Suppressor macrophage (primary cell): ENCODE data around the gene NAV2.
"Not testable (repeated sequence)": the region's sequence is repeated elsewhere in the genome, so short reads cannot be mapped to it uniquely, and the experiment has no call there.

Experiments
- DNase-seq, 4 experiments: peaks; one replicate each; pipeline ENCODE4 v3.0.0-alpha.2; 2020 to 2022

NAV2 gene

DNA sequence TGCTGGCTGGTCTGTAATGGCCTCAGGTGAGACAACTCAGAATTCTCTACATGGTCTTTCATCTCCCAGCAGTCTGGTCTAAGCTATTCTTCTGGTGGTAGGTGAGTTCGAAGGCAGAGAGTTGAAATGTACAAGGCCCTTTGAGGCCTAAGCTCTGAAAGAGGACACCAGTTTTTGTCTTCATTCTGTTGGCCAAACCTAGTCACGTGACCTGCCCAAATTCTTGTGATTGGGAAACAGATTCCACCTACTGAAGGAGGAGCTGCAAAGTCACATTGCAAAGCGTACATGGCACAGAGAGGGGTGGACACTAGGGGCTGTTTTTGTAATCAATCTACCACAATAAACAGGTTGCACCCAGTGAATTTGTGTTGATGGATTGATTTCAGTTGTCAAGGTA is 193.5 kb downstream of the NAV2 start:
- DNase-seq, result no peak

DNA sequence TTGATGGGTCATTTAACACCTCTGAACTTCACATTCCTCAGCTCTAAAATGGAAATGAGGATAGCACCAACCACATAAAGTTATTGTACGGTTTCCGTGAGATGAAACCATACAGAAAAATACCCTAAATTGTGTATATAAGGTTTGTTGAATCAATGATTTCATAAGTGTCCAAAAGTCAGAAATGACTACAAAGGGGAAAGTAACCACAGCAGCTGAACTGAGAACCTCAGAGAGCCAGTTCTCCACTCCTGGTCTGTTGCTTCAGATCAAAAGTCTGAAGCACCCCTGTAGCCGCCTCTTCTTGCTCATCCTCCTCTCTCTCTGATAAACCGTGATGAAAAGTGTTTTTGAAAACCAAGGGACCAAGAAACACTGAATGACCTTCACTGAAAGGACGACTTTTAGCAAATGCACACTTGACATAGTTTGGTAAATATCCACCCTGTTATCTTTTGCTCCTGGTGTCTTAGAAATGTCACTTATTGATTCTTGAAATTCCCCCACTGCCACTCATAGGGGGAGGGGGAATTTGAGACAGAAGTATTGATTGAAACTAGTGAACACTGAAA is 194.5 kb downstream of the NAV2 start:
- DNase-seq, result no peak

DNA sequence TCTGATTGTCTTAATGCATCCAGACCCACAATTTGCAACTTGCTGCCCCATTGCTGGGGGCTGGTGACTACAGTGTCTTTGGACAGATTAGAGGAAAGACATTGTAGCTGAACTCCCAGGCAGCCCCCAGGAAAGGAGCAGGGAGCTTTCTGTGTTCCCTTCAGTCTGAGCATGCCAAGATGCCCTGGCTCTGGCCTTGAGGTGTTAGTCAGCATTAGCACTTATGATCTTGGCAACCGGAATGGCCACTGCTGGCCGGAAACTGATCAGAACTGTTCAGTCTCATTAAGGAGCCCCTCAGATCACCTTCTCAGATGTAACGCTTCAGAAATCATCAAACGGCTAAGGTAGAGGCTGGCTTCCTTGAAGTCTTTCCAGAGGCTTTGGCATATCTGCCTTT is 195.2 kb downstream of the NAV2 start:
- no peak for DNase-seq

DNA sequence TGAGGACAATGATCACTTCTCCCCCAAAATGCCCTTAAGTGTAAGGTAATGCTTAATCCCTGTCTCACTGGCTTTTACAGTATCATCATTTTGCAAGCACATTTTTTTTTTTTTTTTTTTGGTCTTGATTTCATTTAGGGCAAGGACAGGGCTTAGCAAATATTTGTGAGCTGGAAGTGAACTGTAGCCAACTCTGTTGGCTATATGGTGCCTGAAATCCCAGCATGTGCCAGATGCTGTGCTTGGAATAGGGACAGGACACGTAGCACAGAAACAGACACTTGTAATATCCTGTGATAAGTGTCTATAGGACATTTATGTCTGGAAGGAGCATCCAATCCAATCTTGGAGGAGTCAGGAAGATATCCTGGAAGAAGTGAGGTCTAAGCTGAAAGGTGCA is 198.3 kb downstream of the NAV2 start:
- DNase-seq, result no peak

DNA sequence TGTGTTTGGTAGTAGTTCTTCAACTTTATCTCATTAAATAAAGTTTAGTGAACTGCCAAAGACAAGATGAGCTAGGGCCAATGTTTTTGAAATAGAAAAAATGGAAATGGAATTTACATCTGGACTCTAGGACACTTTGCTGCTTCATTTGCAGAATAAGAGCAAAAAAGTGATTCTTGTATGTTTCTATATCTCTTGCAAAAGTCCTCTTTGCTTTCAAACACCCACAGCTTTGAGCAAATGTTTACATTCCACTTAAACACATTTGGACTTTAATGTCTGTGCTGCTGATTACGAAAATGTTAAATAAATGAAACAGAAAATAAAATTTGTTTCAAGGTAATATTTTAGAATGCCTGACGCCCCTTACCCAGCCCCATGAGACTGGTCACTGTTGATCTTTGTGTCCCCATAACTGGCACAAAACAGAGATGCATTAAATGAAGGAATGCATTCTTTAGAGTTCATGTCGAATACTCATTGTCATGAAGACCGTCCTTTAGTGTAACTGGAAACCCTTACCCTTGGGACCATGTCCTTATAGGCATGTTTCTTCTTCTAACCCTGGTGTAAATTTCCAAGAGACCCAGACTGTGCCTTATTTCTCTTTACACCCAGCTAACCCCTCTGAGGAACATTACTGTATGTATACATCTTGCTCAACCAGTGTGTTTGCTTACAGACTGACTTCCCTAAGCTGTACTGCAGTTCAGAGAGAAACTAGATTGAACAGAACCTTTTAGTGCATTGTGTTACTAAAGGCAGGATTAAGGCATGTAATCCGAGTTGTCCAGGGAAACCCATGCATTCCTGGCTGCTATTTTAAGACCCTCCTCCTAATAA is 199.7 kb downstream of the NAV2 start:
- DNase-seq, result peak in 1 of 4 experiments; percentile 2

DNA sequence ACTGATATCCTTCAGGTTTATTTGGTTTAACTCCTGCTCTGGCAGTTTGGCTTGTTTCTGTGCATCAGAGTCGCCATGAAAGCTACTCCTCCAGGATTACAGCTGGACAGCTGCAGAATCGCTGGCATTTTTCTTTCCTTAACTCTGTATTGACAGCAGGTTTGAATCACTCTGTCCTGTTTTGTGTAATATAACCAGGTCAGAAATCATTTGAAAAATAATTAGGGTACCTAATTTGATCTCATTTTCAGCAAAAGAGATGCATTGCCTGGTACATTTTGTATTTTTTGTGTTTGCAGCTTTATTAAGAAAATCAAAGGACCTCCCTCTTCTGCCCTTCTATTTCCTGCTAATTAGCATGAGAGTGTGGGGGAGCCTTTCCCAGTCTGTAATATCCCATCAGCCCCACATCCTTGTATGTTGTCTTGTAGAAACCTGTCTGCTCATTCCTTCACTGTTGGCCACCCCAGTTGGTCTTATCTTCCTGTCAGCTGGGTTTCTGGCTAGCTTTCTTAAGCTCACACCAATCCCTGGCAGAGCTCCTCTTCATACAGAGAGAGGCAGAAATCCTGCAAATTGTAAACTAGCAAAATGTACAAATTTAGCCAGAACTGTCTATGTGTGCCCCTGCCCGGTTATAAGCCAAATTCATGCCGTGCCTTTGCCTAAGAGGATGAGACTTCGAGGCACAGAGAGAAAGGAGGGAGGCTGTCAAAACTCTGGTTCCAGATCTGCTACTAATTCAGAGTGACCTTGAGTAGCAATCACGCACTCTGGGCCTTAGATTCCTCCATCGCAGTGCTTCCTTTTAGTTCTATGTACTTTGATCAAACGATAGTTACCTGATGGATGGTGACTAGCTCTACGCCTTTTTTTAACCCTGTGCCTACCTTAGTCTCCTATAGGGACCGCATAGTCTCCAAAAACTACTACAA is 200.6 kb downstream of the NAV2 start:
- DNase-seq, result no peak

DNA sequence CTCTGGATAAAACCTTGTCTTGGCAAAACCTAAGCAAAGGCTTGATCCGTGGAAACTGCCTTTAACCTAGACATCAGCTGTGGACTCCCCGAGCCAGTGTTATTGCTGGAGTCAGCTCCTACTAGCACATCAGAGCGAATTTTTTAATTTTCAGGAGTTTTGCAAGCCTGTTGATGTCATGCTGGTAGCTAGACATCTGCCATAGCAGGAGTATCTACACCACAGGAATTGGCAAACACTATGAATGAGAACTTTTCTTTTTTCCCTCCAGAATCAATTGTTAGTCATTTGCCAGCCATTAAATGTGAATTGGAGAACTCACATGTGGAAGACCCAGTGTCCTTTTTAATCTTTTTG is 201.2 kb downstream of the NAV2 start:
- DNase-seq, result no peak

DNA sequence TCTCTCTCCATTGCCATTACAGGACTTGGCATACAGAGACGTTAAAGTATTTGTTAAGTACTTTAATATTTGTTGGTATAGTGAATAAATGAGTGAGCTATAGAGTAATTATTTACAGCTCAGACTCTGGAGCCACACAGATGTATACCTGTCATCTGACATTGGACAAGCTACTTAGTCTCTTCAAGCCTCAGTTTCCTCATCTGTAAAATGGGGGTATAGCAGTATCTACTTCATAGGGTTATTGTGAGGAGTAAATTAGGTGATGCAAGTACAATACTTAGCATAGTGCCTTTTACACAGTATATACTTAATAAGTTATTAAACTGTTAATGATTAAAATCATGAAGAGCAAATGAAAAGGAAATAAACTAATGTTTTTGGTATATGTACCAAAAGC is 203.2 kb downstream of the NAV2 start:
- no peak for DNase-seq

DNA sequence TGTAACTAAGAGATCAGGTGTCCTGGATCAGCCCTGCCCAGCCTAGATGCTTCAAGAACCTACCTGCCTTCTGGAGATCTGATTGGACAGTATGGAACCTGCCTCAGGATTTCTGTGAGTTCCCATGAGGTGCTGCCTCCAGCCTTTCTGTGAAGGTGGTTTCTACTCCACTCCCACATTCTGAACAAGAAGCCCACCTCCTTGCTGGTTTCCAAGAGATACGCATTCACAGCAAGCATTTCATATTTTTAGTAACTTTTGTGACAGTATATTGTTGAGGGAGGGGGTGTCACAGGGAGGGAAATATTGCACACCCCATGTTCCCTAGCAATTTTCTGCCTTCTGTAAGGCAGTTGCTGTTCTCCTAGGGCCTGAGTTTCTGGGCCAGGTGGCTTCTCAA is 204.4 kb downstream of the NAV2 start:
- DNase-seq, result no peak

DNA sequence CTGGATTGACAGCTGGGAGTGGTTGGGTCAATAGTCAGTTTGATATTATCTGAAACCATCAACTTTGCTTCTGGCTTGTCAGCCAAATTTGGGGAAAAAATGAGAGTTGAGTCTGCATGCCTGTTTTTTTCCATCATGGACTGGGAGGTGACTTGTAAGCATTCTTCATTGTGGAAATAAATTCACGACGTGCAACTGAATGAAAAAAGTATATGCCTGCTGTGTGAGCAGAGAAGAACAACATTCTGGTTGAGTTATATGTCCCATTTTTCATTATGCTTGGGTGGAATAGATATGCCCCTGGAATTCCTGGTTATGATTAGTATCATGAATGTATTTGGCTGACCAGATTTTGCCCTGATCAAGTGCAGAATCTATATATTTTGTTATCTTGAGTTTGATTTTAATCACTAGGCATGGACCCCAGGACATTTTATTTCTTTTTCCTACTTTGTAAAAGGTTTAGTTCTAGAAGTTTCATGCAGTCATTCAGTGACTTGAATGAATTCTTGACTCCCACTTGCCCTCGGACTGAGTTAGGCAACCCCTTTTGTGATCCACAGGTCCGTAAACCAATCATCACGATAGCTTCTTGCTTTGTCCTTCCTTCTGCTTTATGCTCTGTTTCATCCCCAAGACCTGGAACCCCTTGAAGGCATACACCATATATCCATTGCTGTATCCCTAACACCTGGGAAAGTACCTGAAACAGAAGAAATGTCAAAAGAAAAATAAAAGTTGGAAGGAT is 205.8 kb downstream of the NAV2 start:
- DNase-seq, result no peak

DNA sequence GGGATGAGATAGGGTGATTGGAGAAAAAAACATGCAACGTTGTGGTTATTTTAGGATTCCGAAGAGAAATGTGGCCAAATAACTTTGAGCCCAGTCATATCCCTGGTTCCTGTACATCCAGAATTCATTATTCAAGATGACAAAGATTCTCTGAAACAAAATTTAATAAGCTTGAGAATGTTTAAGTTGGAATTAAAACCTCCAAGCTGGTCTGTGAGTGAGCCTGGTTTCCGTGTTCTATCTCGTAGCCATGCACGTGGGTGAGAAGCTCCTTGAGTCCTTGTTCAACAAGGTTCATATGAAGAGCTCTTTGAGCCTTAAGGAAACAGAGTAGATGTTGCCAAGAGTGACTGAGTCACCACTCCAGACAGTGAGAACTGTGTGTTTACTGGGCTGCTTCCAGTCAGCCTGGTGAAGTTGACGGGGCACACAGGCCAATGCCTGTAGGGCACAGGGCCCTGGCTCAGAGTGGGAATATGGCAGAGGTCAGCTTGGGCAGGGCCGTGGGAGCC is 206.5 kb downstream of the NAV2 start:
- no peak for DNase-seq

DNA sequence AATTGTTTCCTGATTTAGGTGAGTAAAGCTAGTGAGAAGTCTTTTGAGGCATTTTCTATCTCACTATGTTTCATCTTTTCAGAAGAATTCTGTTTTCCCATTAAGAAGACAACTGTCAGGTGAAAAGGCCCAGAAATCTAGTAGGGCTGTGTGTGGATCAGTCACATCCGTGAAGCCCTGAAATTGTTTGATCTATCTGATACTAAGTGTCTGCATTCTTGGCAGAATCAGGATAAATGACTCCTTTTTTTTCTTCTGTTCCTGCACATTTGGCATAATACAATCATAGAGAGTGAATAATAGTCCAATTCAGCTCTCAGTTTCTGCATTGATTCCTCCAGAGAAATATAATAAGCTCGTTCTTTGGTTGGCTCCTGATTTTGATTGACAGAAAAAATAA is 208.3 kb downstream of the NAV2 start:
- no peak for DNase-seq

DNA sequence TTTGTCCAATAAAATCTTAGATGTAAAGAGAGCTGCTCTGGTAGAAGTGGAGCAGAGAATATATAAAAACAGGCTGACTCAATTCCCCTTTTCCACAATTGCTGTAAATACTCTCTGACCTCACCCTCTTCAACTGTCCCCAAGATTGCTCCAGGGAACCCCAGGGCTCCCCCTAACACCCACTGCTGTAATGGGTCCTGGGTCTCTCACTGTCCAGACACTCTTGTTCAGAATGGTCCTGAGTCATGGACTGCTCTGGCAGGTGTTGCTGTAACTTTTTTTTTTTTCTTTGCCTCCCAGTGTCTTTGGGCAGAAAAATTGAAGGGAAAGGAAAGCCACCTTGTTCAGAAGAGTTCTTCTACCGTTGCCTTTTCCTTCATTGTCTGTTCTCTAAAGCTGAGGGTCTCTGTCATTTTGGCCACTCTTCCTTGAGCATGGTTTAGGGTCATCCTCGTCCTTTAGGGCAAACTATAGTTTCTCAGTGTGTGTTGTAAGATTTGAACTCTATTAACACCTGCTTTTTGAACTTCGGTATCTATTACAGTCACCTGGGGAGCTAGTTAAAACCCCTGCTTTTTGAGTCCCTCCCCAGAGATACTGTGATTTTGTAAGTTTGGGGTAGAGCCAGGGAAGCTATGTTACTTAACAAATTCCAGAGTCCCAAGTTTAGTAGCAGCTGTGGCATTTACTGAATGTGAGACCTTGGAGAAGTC is 209.5 kb downstream of the NAV2 start:
- no peak for DNase-seq

DNA sequence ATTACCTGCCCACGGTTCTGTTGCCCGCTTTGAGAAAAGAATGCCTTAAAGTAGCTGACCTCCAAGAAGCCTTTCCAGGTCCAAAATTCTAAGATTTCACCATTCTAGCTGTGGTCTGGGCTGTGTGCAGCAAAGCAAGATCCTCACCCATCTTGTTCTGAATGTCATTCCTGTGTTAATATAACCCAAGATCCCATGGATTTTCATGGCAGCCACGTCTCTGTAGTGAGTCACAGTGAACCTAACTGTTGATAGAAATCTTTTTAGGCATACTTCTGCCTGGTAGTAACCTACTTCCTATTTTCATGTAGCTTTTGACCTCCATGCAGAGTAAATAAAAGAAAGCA is 210.0 kb downstream of the NAV2 start:
- no peak for DNase-seq

DNA sequence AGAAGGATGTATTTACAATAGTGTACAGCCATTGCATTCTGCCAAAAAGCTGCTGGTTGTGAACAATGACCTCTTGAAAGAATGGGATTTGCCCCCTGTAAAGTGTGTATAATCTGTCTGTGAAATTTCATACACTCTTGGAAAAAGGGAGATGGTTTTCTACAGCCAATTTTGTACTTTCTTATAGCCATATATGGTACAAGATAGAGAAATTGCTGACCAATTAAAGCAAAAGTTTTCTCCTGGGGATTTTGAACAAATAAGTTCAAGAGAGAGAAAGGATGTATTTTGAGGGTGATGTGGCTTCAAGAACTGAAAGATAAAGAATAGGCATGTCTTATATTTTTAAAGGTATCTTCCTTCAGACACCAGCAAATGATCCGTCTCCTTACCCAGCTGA is 211.0 kb downstream of the NAV2 start:
- DNase-seq, result no peak

DNA sequence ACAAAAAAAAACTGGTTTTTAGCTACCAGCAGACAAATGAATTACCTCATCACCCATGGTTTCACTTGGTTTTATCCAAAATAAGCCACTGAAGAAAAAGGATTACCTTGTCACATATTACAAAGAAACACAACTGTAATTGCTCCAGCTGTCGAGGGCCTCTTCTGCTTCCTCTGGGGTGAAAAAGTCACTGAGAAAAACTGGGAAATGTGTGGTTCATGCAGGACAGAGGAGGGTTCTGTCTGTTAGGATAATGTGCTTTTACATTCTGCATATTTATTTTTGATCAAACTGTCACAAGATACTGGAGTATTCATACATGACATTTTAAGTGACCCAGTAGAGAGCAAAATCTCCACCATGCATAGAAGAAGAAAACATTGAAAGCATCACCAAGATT is 211.7 kb downstream of the NAV2 start:
- DNase-seq, result no peak

DNA sequence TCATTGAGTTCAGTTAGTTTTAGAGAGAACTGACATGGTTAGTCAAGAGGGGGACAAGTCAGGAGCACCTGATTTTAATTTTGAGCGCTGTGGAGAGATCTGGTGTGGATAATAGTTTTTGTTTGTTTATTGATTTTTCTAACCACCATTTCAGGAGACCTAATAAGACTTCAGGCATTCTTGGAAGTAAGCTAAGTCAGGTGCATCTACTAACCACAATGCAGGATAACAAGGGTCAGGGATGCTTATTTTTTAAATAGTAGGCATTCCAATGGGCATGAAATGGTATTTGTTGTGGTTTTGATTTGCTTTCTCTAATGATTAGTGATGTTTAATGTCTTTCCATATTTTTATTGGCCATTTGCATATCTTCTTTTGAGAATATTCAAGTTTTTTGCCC is 212.1 kb downstream of the NAV2 start:
- no peak for DNase-seq

DNA sequence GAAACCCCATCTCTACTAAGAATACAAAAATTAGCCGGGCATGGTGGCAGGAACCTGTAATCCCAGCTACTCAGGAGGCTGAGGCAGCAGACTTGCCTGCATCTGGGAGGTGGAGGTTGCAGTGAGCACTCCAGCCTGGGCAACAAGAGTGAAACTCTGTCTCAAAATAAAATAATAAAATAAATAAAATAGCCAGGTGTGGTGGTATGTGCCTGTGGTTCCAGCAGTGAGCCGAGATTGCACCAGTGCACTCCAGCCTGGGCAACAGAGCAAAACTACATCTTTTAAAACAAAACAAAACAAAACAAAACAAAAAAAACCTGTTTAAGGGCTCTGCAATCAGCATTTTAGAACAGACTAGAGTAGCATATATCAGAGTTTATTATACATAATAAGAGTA is 214.8 kb downstream of the NAV2 start:
- DNase-seq, result not testable (repeated sequence)

DNA sequence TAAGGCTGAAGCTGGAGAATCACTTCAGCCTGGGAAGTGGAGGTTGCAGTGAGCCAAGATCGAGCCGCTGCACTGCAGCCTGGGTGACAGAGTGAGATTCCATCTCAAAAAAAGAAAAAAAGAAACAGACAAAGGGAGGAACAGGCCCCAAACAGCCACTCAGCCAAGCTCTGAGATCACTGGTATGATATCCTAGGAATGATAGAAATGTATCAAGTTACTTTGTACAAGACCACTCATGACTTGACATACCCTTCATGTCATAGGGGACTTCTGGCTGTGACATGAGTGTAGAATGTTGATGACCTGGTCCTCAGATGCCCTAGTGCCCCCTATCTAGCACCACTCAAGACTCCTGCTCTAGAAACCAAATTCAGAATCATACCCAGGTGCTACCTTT is 216.5 kb downstream of the NAV2 start:
- no peak for DNase-seq

DNA sequence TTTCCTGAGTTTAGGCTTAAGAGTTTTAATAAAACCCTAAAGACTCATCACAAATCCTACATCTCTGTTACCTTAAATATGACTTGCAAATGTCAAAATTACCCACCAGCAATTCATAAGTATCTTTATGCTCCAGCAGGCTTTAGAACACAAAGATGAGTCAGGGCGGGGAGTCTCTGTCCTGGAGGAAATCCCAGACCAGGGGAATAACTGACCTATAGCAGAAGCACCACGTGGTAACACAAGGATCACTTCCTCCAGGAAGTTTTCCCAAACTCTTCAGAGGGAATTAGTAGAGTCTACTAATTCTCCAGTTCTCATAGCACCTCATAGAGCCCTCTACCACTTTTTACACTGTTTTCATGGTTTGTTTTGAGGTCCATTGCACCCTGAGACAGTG is 217.0 kb downstream of the NAV2 start:
- no peak for DNase-seq

DNA sequence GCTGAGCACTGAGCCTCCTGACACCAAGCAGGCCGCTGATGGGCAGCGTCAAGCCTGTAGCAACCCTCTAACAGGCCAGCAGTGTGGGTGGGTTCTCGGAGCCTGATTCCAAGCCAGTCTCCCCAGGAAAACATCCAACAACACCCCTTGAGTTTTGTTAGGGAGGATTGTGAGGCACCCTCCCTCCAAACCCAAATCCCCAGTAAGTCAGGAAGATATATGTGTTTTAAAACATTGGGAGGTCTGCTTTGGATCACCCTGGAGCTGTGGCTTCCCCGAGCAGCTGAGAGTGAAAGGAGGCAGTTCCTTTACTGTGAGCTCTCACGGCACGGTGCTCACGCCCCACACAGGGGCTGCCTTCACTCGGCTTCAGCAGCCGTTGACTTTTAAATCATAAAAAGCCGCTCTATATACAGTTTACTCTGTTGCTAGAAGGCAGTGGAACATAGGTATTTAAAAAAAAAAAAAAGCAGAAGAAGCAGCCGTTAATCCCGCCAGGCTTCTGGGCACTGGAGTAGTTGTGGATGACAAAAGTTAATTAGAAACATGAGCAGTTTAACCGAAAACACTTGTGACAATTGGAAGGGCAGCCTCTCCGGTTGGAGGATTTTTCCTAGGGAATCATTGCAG is 218.6 kb downstream of the NAV2 start:
- no peak for DNase-seq
